Mesendoderm (in vitro differentiated cells): ENCODE results near the gene MST1.

Experiments
- DNase-seq: peaks from one replicate; pipeline ENCODE4 v3.0.0; 2013
- H2AK5ac ChIP-seq: 2 replicates; pipeline ENCODE4 v1.6.1; 2013; ENCODE audit warnings: low read length, inconsistent platforms
- H2BK120ac ChIP-seq: 2 replicates; pipeline ENCODE4 v1.6.1; 2013; ENCODE audit warnings: low read depth, mild to moderate bottlenecking, low read length, moderate library complexity, mixed read lengths
- H2BK15ac ChIP-seq: replicated peaks from 2 replicates; pipeline ENCODE4 v1.6.1; 2013; ENCODE audit warnings: low read depth, mild to moderate bottlenecking, moderate library complexity
- H2BK5ac ChIP-seq: 2 replicates; pipeline ENCODE4 v1.6.1; 2013; ENCODE audit warnings: low read length, inconsistent platforms
- H3K18ac ChIP-seq: 2 replicates; pipeline ENCODE4 v1.6.1; 2013; ENCODE audit warnings: mild to moderate bottlenecking, low read length, mixed read lengths
- H3K23ac ChIP-seq: one replicate; pipeline ENCODE4 v1.6.1; 2013; ENCODE audit warnings: low read length
- H3K27ac ChIP-seq: 2 replicates; pipeline ENCODE4 v1.5.1; 2013; ENCODE audit warnings: low read depth, mild to moderate bottlenecking, inconsistent platforms, low read length, moderate library complexity
- H3K27me3 ChIP-seq: 2 replicates; pipeline ENCODE4 v1.6.1; 2013; ENCODE audit warnings: low read length, control low read depth, mild to moderate bottlenecking, inconsistent platforms; ENCODE audit not compliant: insufficient read depth, poor library complexity
- H3K36me3 ChIP-seq: 2 replicates; pipeline ENCODE4 v1.6.1; 2013; ENCODE audit warnings: low read length, inconsistent platforms; ENCODE audit not compliant: control insufficient read depth, insufficient read depth
- H3K4ac ChIP-seq: one replicate; pipeline ENCODE4 v1.6.1; 2013; ENCODE audit warnings: low read depth, mild to moderate bottlenecking, low read length, moderate library complexity
- H3K4me1 ChIP-seq: 2 replicates; pipeline ENCODE4 v1.6.1; 2013; ENCODE audit warnings: low read depth, low read length, inconsistent platforms; ENCODE audit not compliant: control insufficient read depth
- H3K4me2 ChIP-seq: 2 replicates; pipeline ENCODE4 v1.6.1; 2013; ENCODE audit warnings: low read length
- H3K4me3 ChIP-seq: 2 replicates; pipeline ENCODE4 v1.5.1; 2013; ENCODE audit warnings: mild to moderate bottlenecking, low read length
- H3K56ac ChIP-seq: one replicate; pipeline ENCODE4 v1.6.1; 2013; ENCODE audit warnings: low read length
- H3K79me1 ChIP-seq: 2 replicates; pipeline ENCODE4 v1.6.1; 2013; ENCODE audit warnings: low read length, inconsistent platforms
- H3K79me2 ChIP-seq: 2 replicates; pipeline ENCODE4 v1.6.1; 2013; ENCODE audit warnings: mild to moderate bottlenecking, low read length; ENCODE audit not compliant: control insufficient read depth, insufficient read depth
- H3K9ac ChIP-seq: 2 replicates; pipeline ENCODE4 v1.6.1; 2013; ENCODE audit warnings: low read length, inconsistent platforms
- H4K5ac ChIP-seq: one replicate; pipeline ENCODE4 v1.6.1; 2013; ENCODE audit warnings: low read length
- H4K8ac ChIP-seq: one replicate; pipeline ENCODE4 v1.6.1; 2013; ENCODE audit warnings: low read depth, mild to moderate bottlenecking, control low read depth, low read length, moderate library complexity
- WGBS: extraction: QIAGEN DNeasy Blood & Tissue Kit; methylation state at CpG from one replicate; pipeline ENCODE4 v1.1.7; 2013; ENCODE audit warnings: low lambda C conversion rate, missing lambda C conversion rate; ENCODE audit not compliant: insufficient coverage; ENCODE audit errors: extremely low coverage; 5-methylcytosine and 5-hydroxymethylcytosine counted together

The MST1 gene

DNA sequence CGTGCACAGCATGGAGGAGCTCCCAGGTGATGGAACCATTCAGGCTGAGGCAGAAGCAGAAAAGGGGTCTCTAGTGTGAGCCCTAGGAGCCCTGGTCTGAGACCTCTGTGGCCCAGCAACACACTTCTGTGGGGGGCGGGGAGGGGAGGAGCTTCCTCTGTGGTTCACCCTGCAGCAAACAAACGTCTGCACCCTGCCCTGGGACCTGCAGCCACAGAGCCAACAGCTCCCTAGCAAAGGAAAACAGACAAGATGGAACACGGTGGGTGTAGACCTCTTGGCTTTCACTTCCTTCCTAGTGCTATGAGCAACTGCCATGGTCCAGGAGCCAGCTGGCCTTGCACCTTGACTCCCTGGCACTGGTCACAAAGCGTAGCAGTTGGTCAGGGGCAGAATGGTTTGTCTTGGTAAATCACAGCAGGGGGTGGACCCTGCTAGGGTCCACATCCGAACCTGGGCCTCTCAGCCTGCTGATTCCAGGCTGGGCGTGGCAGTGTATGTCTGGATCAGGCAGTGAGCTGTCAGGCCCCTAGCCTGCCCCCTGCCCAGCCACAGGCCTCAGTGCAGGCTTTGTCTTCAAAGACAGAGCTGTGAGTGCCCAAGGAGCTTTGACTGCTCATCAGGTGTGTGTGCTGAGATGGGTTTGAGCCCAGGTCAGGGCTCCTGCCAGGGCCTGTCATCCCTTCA, 23.5 kb upstream of the MST1 start:
- no peak overlapping the region for H2BK5ac ChIP-seq
- H3K9ac ChIP-seq = no peak overlapping the region
- no peak overlapping the region for H3K23ac ChIP-seq
- H2BK120ac ChIP-seq = no peak overlapping the region
- no peak overlapping the region for H4K5ac ChIP-seq
- H3K27ac ChIP-seq = no peak overlapping the region
- H3K36me3 ChIP-seq = peaks cover 1% of the 10 kb centered on the region
- H3K79me2 ChIP-seq = no peaks in the 10 kb centered on the region
- no CpG with 5 or more reads among the region's 7 CpGs for WGBS
- H3K4me1 ChIP-seq = no peaks in the 10 kb centered on the region
- no peak for DNase-seq
- no peak overlapping the region for H2BK15ac ChIP-seq
- H2AK5ac ChIP-seq = no peak overlapping the region
- H3K79me1 ChIP-seq = no peaks in the 10 kb centered on the region
- no peak overlapping the region for H3K18ac ChIP-seq
- no peak overlapping the region for H3K4me3 ChIP-seq
- H3K4ac ChIP-seq = no peak overlapping the region
- no peaks in the 10 kb centered on the region for H3K27me3 ChIP-seq
- H4K8ac ChIP-seq = no peak overlapping the region
- no peak overlapping the region for H3K56ac ChIP-seq
- H3K4me2 ChIP-seq = no peak overlapping the region

GRCh38 chr3:49712166-49712565, 22.9 kb upstream of the MST1 start:
- H4K8ac ChIP-seq = no peak overlapping the region
- H3K4me3 ChIP-seq = no peak overlapping the region
- H3K56ac ChIP-seq = no peak overlapping the region
- H2BK120ac ChIP-seq = no peak overlapping the region
- H3K18ac ChIP-seq = no peak overlapping the region
- no peak overlapping the region for H3K27ac ChIP-seq
- no peaks in the 10 kb centered on the region for H3K4me1 ChIP-seq
- no peak overlapping the region for H3K4ac ChIP-seq
- no peak overlapping the region for H3K23ac ChIP-seq
- H3K27me3 ChIP-seq = no peaks in the 10 kb centered on the region
- no CpG with 5 or more reads among the region's 11 CpGs for WGBS
- H4K5ac ChIP-seq = no peak overlapping the region
- no peak for DNase-seq
- H3K4me2 ChIP-seq = no peak overlapping the region
- H3K9ac ChIP-seq = no peak overlapping the region
- no peak overlapping the region for H2BK5ac ChIP-seq
- H3K79me1 ChIP-seq = no peaks in the 10 kb centered on the region
- no peaks in the 10 kb centered on the region for H3K79me2 ChIP-seq
- H3K36me3 ChIP-seq = peaks cover 1% of the 10 kb centered on the region
- H2BK15ac ChIP-seq = no peak overlapping the region
- no peak overlapping the region for H2AK5ac ChIP-seq

GRCh38 chr3:49711489-49711888, 22.2 kb upstream of the MST1 start:
- Histone ChIP-seq H3K79me1 (no peaks in the 10 kb centered on the region), H2BK15ac (no peak overlapping the region), H3K4me1 (no peaks in the 10 kb centered on the region), H3K56ac (no peak overlapping the region), H3K27me3 (no peaks in the 10 kb centered on the region), H3K18ac (no peak overlapping the region), H3K79me2 (no peaks in the 10 kb centered on the region), H3K4me3 (no peak overlapping the region), H3K4me2 (no peak overlapping the region), H2AK5ac (no peak overlapping the region), H3K4ac (no peak overlapping the region), H3K27ac (no peak overlapping the region), H3K9ac (no peak overlapping the region), H2BK120ac (no peak overlapping the region), H3K36me3 (peaks cover 1% of the 10 kb centered on the region), H4K8ac (no peak overlapping the region), H4K5ac (no peak overlapping the region), H2BK5ac (no peak overlapping the region), H3K23ac (no peak overlapping the region)
- DNase-seq = no peak
- no CpG with 5 or more reads among the region's 5 CpGs for WGBS

- Histone ChIP-seq H3K4me3 (no peak overlapping the region), H3K56ac (no peak overlapping the region), H3K79me2 (no peaks in the 10 kb centered on the region), H2BK5ac (no peak overlapping the region), H4K8ac (no peak overlapping the region), H3K18ac (no peak overlapping the region), H3K27me3 (no peaks in the 10 kb centered on the region), H2AK5ac (no peak overlapping the region), H3K23ac (no peak overlapping the region), H4K5ac (no peak overlapping the region), H3K27ac (no peak overlapping the region), H2BK15ac (no peak overlapping the region), H3K4ac (no peak overlapping the region), H3K9ac (no peak overlapping the region), H3K79me1 (no peaks in the 10 kb centered on the region), H2BK120ac (no peak overlapping the region), H3K36me3 (no peaks in the 10 kb centered on the region), H3K4me1 (no peaks in the 10 kb centered on the region), H3K4me2 (no peak overlapping the region)
- DNase-seq = no peak
- no CpG with 5 or more reads among the region's 8 CpGs for WGBS
These were observed 20.6 kb upstream of the MST1 start for GRCh38 chr3:49709852-49710251.

- Histone ChIP-seq H3K4me1 (no peaks in the 10 kb centered on the region), H2BK15ac (no peak overlapping the region), H3K4me3 (no peak overlapping the region), H3K36me3 (peaks cover 3% of the 10 kb centered on the region), H3K27me3 (no peaks in the 10 kb centered on the region), H4K8ac (no peak overlapping the region), H3K56ac (no peak overlapping the region), H2AK5ac (no peak overlapping the region), H3K18ac (no peak overlapping the region), H3K4ac (no peak overlapping the region), H4K5ac (no peak overlapping the region), H3K9ac (no peak overlapping the region), H3K79me2 (no peaks in the 10 kb centered on the region), H3K23ac (no peak overlapping the region), H3K27ac (no peak overlapping the region), H2BK120ac (no peak overlapping the region), H2BK5ac (no peak overlapping the region), H3K79me1 (no peaks in the 10 kb centered on the region), H3K4me2 (no peak overlapping the region)
- no CpG with 5 or more reads among the region's 4 CpGs for WGBS
- no peak for DNase-seq
These were observed 17.8 kb upstream of the MST1 start for GRCh38 chr3:49707113-49707480.

GRCh38 chr3:49706456-49707112, 17.3 kb upstream of the MST1 start:
- Histone ChIP-seq H4K8ac (no peak overlapping the region), H3K27ac (no peak overlapping the region), H3K36me3 (peaks cover 3% of the 10 kb centered on the region), H3K9ac (no peak overlapping the region), H2BK120ac (no peak overlapping the region), H3K23ac (no peak overlapping the region), H3K56ac (no peak overlapping the region), H3K79me1 (no peaks in the 10 kb centered on the region), H4K5ac (no peak overlapping the region), H3K27me3 (no peaks in the 10 kb centered on the region), H3K79me2 (no peaks in the 10 kb centered on the region), H2BK15ac (no peak overlapping the region), H3K4me3 (no peak overlapping the region), H3K4ac (no peak overlapping the region), H3K4me1 (no peaks in the 10 kb centered on the region), H2BK5ac (no peak overlapping the region), H3K4me2 (no peak overlapping the region), H2AK5ac (no peak overlapping the region), H3K18ac (no peak overlapping the region)
- no CpG with 5 or more reads among the region's 9 CpGs for WGBS
- DNase-seq = no peak
